ENCODE results near the gene GRIP1.
A peak's percentile ranks its signal among the peaks of the same experiment; 100 is the strongest.

Gene GRIP1

GRCh38 chr12:66405395-66405794, 273.5 kb downstream of the GRIP1 start:
- TF ChIP-seq, protein P1, sequence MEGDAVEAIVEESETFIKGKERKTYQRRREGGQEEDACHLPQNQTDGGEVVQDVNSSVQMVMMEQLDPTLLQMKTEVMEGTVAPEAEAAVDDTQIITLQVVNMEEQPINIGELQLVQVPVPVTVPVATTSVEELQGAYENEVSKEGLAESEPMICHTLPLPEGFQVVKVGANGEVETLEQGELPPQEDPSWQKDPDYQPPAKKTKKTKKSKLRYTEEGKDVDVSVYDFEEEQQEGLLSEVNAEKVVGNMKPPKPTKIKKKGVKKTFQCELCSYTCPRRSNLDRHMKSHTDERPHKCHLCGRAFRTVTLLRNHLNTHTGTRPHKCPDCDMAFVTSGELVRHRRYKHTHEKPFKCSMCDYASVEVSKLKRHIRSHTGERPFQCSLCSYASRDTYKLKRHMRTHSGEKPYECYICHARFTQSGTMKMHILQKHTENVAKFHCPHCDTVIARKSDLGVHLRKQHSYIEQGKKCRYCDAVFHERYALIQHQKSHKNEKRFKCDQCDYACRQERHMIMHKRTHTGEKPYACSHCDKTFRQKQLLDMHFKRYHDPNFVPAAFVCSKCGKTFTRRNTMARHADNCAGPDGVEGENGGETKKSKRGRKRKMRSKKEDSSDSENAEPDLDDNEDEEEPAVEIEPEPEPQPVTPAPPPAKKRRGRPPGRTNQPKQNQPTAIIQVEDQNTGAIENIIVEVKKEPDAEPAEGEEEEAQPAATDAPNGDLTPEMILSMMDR (IDR thresholded peaks at IDR 0.05; ENCODE audit: low read length) = no peak
- TF ChIP-seq EZH2 (optimal IDR thresholded peaks at IDR 0.05; ENCODE audit: low read depth, low read length) (no peak), EZH2phosphoT487 (IDR thresholded peaks at IDR 0.05; ENCODE audit: low read length) (no peak)
- Histone ChIP-seq H3K4me2 (ENCODE audit: low read depth, low read length) (no peak overlapping the region), H3K79me2 (ENCODE audit: low read length) (no peaks in the 10 kb centered on the region), H2AFZ (ENCODE audit: low read length) (no peak overlapping the region), H3K4me3 (ENCODE audit: low read length) (no peak overlapping the region), H3K9me3 (replicated peaks; ENCODE audit: insufficient read depth, low read length) (no peaks in the 10 kb centered on the region), H4K20me1 (ENCODE audit: insufficient read depth, low read length) (no peaks in the 10 kb centered on the region), H3K27ac (ENCODE audit: low read length) (no peak overlapping the region), H3K9ac (ENCODE audit: low read length) (no peak overlapping the region), H3K27me3 (replicated peaks; ENCODE audit: insufficient read depth, low read length) (no peaks in the 10 kb centered on the region), H3F3A (ENCODE audit: insufficient read depth, low read length) (0 out of 2 replicates have a peak, but pooled peaks cover 6% of the 10 kb centered on the region), H3K36me3 (replicated peaks; ENCODE audit: insufficient read depth, low read length) (no peaks in the 10 kb centered on the region), H3K4me1 (ENCODE audit: low read length) (peaks cover 11% of the 10 kb centered on the region), H3K9me2 (replicated peaks; ENCODE audit: insufficient read depth, low read length) (no peaks in the 10 kb centered on the region)
- DNase-seq = no peak

DNA sequence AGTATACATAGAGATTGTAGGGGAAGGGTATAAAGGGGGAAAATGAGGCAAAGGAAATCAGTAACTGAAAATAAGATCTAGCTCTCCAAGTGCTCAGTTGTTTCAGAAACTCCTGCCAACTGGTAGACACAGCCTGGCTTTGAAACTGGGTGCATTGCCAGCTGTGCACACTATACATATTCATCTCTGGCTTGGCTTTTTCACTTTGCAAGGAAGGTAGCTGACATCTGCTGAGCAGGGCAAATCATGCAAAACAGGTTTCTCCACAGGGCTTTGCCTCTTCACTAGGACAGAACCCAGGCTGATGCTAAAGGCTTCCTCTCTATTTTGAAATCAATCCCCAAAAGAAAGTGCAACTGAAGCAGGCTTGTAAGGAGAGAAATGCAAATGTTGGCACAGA, 275.1 kb downstream of the GRIP1 start:
- TF ChIP-seq EZH2phosphoT487 (IDR thresholded peaks at IDR 0.05; ENCODE audit: low read length) (no peak), EZH2 (optimal IDR thresholded peaks at IDR 0.05; ENCODE audit: low read depth, low read length) (no peak)
- TF ChIP-seq, protein P1 (IDR thresholded peaks at IDR 0.05; ENCODE audit: low read length) = no peak
- H3K36me3 ChIP-seq (replicated peaks; ENCODE audit: insufficient read depth, low read length) = no peaks in the 10 kb centered on the region
- H3K4me1 ChIP-seq (ENCODE audit: low read length) = peaks cover 15% of the 10 kb centered on the region
- no peak overlapping the region for H2AFZ ChIP-seq (ENCODE audit: low read length)
- H3K9me3 ChIP-seq (replicated peaks; ENCODE audit: insufficient read depth, low read length) = no peaks in the 10 kb centered on the region
- no peak overlapping the region for H3K9ac ChIP-seq (ENCODE audit: low read length)
- DNase-seq = peak; percentile 91
- H3K79me2 ChIP-seq (ENCODE audit: low read length) = no peaks in the 10 kb centered on the region
- H3K4me2 ChIP-seq (ENCODE audit: low read depth, low read length) = 0 out of 2 replicates have a peak overlapping the region, but pooled peaks have one; percentile 3
- H3K4me3 ChIP-seq (ENCODE audit: low read length) = no peak overlapping the region
- H4K20me1 ChIP-seq (ENCODE audit: insufficient read depth, low read length) = no peaks in the 10 kb centered on the region
- peak overlapping the region; percentile 14; the same call in 1 of the 2 replicates for H3K27ac ChIP-seq (ENCODE audit: low read length)
- H3K27me3 ChIP-seq (replicated peaks; ENCODE audit: insufficient read depth, low read length) = no peaks in the 10 kb centered on the region
- 0 out of 2 replicates have a peak, but pooled peaks cover 6% of the 10 kb centered on the region for H3F3A ChIP-seq (ENCODE audit: insufficient read depth, low read length)
- H3K9me2 ChIP-seq (replicated peaks; ENCODE audit: insufficient read depth, low read length) = no peaks in the 10 kb centered on the region

GRCh38 chr12:66399911-66400306, 279.0 kb downstream of the GRIP1 start:
- H3K4me2 ChIP-seq (ENCODE audit: low read depth, low read length) = no peak overlapping the region
- no peak overlapping the region for H3K9ac ChIP-seq (ENCODE audit: low read length)
- H3K36me3 ChIP-seq (replicated peaks; ENCODE audit: insufficient read depth, low read length) = no peaks in the 10 kb centered on the region
- H2AFZ ChIP-seq (ENCODE audit: low read length) = no peak overlapping the region
- H4K20me1 ChIP-seq (ENCODE audit: insufficient read depth, low read length) = no peaks in the 10 kb centered on the region
- H3F3A ChIP-seq (ENCODE audit: insufficient read depth, low read length) = 0 out of 2 replicates have a peak, but pooled peaks cover 6% of the 10 kb centered on the region
- no peak overlapping the region for H3K27ac ChIP-seq (ENCODE audit: low read length)
- TF ChIP-seq EZH2phosphoT487 (IDR thresholded peaks at IDR 0.05; ENCODE audit: low read length) = no peak
- no peak for TF ChIP-seq EZH2 (optimal IDR thresholded peaks at IDR 0.05; ENCODE audit: low read depth, low read length)
- TF ChIP-seq, protein P1 (IDR thresholded peaks at IDR 0.05; ENCODE audit: low read length) = no peak
- peaks cover 17% of the 10 kb centered on the region for H3K4me1 ChIP-seq (ENCODE audit: low read length)
- H3K79me2 ChIP-seq (ENCODE audit: low read length) = no peaks in the 10 kb centered on the region
- no peaks in the 10 kb centered on the region for H3K27me3 ChIP-seq (replicated peaks; ENCODE audit: insufficient read depth, low read length)
- no peak overlapping the region for H3K4me3 ChIP-seq (ENCODE audit: low read length)
- no peaks in the 10 kb centered on the region for H3K9me3 ChIP-seq (replicated peaks; ENCODE audit: insufficient read depth, low read length)
- no peaks in the 10 kb centered on the region for H3K9me2 ChIP-seq (replicated peaks; ENCODE audit: insufficient read depth, low read length)
- no peak for DNase-seq
